HepG2 (cell line): Measurements from ENCODE around the gene CARD9. TPM values are rescaled to one million over a fixed set of nuclear protein-coding genes. Genes with fewer than 3 reads are reported as not detected.
A peak's percentile ranks its signal among the peaks of the same experiment; 100 is the strongest.

Source experiments
- AHR ChIP-seq: IDR thresholded peaks from 2 replicates; pipeline ENCODE4 v1.6.1; 2018; ENCODE audit warnings: missing genetic modification reagents, missing compliant biosample characterization
- ATF7-NPFF ChIP-seq: sonication (generic); formaldehyde crosslinking; IDR thresholded peaks from 2 replicates; pipeline ENCODE4 v1.8.1; 2023; ENCODE audit warnings: mild to moderate bottlenecking, low read depth, missing genetic modification reagents, moderate library complexity
- CEBPB ChIP-seq: IDR thresholded peaks from 2 replicates; pipeline ENCODE4 v1.6.1; 2011; ENCODE audit warnings: low read depth, low read length, improper control_type of control experiment, borderline replicate concordance
- DDIT3 ChIP-seq: sonication (generic); formaldehyde crosslinking; IDR thresholded peaks from 2 replicates; pipeline ENCODE4 v1.4.0; 2020; ENCODE audit warnings: mild to moderate bottlenecking, missing genetic modification reagents
- FOXO1 ChIP-seq: sonication (generic); formaldehyde crosslinking; IDR thresholded peaks from 2 replicates; pipeline ENCODE4 v1.4.0; 2020; ENCODE audit warnings: missing genetic modification reagents
- HNF4A ChIP-seq: sonication (generic); formaldehyde crosslinking; IDR thresholded peaks from 2 replicates; pipeline ENCODE4 v1.4.0; 2020; ENCODE audit warnings: missing genetic modification reagents
- KDM2A ChIP-seq: sonication (generic); formaldehyde crosslinking; IDR thresholded peaks from 2 replicates; pipeline ENCODE4 v1.4.0; 2020; ENCODE audit warnings: low read depth, missing genetic modification reagents, borderline replicate concordance
- NFE2L2 ChIP-seq: fragments of 150-350 bp; IDR thresholded peaks from 2 replicates; pipeline ENCODE4 v1.6.1; 2014; ENCODE audit warnings: low read length
- SMAD3 ChIP-seq: sonication (generic); formaldehyde crosslinking; IDR thresholded peaks from 2 replicates; pipeline ENCODE4 v1.4.0; 2020; ENCODE audit warnings: missing genetic modification reagents
- ZFX ChIP-seq: sonication (generic); formaldehyde crosslinking; IDR thresholded peaks from 2 replicates; pipeline ENCODE4 v1.4.0; 2020; ENCODE audit warnings: mild to moderate bottlenecking, low read depth, missing genetic modification reagents, moderate library complexity
- ZNF350 ChIP-seq: sonication (generic); formaldehyde crosslinking; IDR thresholded peaks from 2 replicates; pipeline ENCODE4 v1.4.0; 2020; ENCODE audit warnings: mild to moderate bottlenecking, low read depth, missing genetic modification reagents, borderline replicate concordance
- ZNF607 ChIP-seq: sonication (generic); formaldehyde crosslinking; IDR thresholded peaks from 2 replicates; pipeline ENCODE4 v1.5.1; 2020; ENCODE audit warnings: missing genetic modification reagents, mild to moderate bottlenecking, borderline replicate concordance
- ZNF768 ChIP-seq: sonication (generic); formaldehyde crosslinking; IDR thresholded peaks from 2 replicates; pipeline ENCODE4 v1.4.0; 2020; ENCODE audit warnings: missing genetic modification reagents
- ZNF883 ChIP-seq: sonication (generic); formaldehyde crosslinking; IDR thresholded peaks from 2 replicates; pipeline ENCODE4 v1.5.1; 2020; ENCODE audit warnings: mild to moderate bottlenecking, missing genetic modification reagents; ENCODE audit errors: not compliant biosample characterization
- polyA plus RNA-seq, 8 experiments: library from polyadenylated mRNA; depleted of rRNA in 3 of 8; stranded (reverse) in 7 of 8; unstranded in 1 of 8; fragments of >200 nt; fragmentation: Illumina TruSeq in 4 of 8; extraction: Trizol in 4 of 8; gene quantifications; 2 replicates each; pipeline versions ENCODE4 v1.2.1 to v1.2.3, GENCODE V29; 2011 to 2016; ENCODE audit warnings: low read depth in 4 of 8, missing spikeins in 1 of 8, mixed read lengths in 1 of 8; ENCODE audit not compliant: insufficient read depth in 1 of 8
- total RNA-seq, 5 experiments: library from RNA; depleted of rRNA; stranded (reverse); fragments of >200 nt; fragmentation: Illumina TruSeq; extraction: Trizol; gene quantifications; 2 replicates each; pipeline ENCODE4 v1.2.3, GENCODE V29; 2016; ENCODE audit warnings: low read depth in 1 of 5
- TF ChIP-seq, protein P1 (sequence below): sonication (generic); formaldehyde crosslinking; IDR thresholded peaks from 2 replicates; pipeline ENCODE4 v1.5.1; 2020; ENCODE audit warnings: mild to moderate bottlenecking, missing genetic modification reagents, borderline replicate concordance
- TF ChIP-seq, protein P2 (sequence below): IDR thresholded peaks from 2 replicates; pipeline ENCODE4 v1.6.1; 2016; ENCODE audit warnings: mild to moderate bottlenecking, missing biosample characterization, missing genetic modification reagents
- TF ChIP-seq, protein P3 (sequence below): sonication (generic); formaldehyde crosslinking; IDR thresholded peaks from 2 replicates; pipeline ENCODE4 v1.5.0; 2020; ENCODE audit warnings: mild to moderate bottlenecking, missing genetic modification reagents, borderline replicate concordance

Gene CARD9
- total and polyA plus RNA-seq, 2 of the 13 experiments (the other 11 are each of a cell fraction or from before 2014, with no cell fraction given), result 3.3 to 7.4 TPM

DNA sequence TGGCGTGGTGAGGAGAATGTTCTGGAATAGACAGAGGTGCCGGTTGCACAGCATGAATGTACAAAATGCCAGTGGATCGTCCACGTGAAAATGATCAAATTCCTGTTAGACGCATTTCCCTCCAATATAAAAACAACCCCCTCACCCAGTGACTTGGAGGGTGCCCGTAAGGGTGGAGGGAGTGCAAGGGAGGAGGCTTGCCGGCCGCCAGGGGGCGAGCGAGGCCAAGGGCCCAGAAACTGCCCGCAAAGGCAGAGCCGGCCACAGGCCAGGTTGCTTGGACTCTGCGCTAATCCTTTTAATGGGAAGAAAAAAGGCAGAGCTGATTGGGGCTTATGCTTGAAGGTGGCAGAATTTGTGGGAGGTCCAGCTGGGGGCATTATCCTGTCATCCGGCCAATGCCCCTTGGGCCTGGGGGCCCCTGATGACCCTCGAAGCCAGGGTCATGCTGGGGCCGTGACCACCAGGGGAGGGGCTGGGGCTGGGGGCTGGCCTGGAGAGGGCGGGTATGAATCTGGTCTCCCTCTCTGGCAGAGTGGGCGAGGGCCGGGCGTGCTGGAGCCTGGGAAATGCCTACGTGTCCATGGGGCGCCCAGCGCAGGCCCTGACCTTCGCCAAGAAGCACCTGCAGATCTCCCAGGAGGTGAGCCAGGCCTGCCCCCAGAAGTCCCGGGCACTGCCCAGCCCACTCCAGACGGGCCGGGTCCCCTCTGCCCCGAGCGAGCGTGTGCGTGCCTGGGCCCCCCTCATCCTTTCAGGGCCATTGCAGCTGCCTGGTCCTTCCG, 34.1 kb downstream of the CARD9 start (continued):
- no peak for TF ChIP-seq AHR (CRISPR knock-in tag)
- TF ChIP-seq NFE2L2, result no peak
- peak; percentile 56; the same call in 1 of the 2 replicates for TF ChIP-seq HNF4A (CRISPR knock-in tag)
- no peak for TF ChIP-seq DDIT3 (CRISPR knock-in tag)
- TF ChIP-seq FOXO1 (CRISPR knock-in tag), result no peak
- TF ChIP-seq SMAD3 (CRISPR knock-in tag), result 0 out of 2 replicates have a peak, but pooled peaks have one; percentile 36
- peak; percentile 66 for TF ChIP-seq ZFX (CRISPR knock-in tag)
- TF ChIP-seq ZNF607 (CRISPR knock-in tag), result no peak
- peak; percentile 20; the same call in 1 of the 2 replicates for TF ChIP-seq ZNF768
- TF ChIP-seq KDM2A, result peak; percentile 79; the same call in 1 of the 2 replicates
- no peak for TF ChIP-seq ATF7-NPFF (CRISPR knock-in tag)
- TF ChIP-seq, protein P1, sequence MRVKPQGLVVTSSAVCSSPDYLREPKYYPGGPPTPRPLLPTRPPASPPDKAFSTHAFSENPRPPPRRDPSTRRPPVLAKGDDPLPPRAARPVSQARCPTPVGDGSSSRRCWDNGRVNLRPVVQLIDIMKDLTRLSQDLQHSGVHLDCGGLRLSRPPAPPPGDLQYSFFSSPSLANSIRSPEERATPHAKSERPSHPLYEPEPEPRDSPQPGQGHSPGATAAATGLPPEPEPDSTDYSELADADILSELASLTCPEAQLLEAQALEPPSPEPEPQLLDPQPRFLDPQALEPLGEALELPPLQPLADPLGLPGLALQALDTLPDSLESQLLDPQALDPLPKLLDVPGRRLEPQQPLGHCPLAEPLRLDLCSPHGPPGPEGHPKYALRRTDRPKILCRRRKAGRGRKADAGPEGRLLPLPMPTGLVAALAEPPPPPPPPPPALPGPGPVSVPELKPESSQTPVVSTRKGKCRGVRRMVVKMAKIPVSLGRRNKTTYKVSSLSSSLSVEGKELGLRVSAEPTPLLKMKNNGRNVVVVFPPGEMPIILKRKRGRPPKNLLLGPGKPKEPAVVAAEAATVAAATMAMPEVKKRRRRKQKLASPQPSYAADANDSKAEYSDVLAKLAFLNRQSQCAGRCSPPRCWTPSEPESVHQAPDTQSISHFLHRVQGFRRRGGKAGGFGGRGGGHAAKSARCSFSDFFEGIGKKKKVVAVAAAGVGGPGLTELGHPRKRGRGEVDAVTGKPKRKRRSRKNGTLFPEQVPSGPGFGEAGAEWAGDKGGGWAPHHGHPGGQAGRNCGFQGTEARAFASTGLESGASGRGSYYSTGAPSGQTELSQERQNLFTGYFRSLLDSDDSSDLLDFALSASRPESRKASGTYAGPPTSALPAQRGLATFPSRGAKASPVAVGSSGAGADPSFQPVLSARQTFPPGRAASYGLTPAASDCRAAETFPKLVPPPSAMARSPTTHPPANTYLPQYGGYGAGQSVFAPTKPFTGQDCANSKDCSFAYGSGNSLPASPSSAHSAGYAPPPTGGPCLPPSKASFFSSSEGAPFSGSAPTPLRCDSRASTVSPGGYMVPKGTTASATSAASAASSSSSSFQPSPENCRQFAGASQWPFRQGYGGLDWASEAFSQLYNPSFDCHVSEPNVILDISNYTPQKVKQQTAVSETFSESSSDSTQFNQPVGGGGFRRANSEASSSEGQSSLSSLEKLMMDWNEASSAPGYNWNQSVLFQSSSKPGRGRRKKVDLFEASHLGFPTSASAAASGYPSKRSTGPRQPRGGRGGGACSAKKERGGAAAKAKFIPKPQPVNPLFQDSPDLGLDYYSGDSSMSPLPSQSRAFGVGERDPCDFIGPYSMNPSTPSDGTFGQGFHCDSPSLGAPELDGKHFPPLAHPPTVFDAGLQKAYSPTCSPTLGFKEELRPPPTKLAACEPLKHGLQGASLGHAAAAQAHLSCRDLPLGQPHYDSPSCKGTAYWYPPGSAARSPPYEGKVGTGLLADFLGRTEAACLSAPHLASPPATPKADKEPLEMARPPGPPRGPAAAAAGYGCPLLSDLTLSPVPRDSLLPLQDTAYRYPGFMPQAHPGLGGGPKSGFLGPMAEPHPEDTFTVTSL (CRISPR knock-in tag), result no peak
- TF ChIP-seq, protein P2, sequence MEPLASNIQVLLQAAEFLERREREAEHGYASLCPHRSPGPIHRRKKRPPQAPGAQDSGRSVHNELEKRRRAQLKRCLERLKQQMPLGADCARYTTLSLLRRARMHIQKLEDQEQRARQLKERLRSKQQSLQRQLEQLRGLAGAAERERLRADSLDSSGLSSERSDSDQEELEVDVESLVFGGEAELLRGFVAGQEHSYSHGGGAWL (CRISPR knock-in tag), result no peak
- TF ChIP-seq, protein P3, sequence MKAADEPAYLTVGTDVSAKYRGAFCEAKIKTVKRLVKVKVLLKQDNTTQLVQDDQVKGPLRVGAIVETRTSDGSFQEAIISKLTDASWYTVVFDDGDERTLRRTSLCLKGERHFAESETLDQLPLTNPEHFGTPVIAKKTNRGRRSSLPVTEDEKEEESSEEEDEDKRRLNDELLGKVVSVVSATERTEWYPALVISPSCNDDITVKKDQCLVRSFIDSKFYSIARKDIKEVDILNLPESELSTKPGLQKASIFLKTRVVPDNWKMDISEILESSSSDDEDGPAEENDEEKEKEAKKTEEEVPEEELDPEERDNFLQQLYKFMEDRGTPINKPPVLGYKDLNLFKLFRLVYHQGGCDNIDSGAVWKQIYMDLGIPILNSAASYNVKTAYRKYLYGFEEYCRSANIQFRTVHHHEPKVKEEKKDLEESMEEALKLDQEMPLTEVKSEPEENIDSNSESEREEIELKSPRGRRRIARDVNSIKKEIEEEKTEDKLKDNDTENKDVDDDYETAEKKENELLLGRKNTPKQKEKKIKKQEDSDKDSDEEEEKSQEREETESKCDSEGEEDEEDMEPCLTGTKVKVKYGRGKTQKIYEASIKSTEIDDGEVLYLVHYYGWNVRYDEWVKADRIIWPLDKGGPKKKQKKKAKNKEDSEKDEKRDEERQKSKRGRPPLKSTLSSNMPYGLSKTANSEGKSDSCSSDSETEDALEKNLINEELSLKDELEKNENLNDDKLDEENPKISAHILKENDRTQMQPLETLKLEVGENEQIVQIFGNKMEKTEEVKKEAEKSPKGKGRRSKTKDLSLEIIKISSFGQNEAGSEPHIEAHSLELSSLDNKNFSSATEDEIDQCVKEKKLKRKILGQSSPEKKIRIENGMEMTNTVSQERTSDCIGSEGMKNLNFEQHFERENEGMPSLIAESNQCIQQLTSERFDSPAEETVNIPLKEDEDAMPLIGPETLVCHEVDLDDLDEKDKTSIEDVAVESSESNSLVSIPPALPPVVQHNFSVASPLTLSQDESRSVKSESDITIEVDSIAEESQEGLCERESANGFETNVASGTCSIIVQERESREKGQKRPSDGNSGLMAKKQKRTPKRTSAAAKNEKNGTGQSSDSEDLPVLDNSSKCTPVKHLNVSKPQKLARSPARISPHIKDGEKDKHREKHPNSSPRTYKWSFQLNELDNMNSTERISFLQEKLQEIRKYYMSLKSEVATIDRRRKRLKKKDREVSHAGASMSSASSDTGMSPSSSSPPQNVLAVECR, result peak; percentile 53; the same call in 1 of the 2 replicates
- TF ChIP-seq ZNF883 (CRISPR knock-in tag), result peak; percentile 35
- TF ChIP-seq ZNF350 (CRISPR knock-in tag), result no peak
- no peak for TF ChIP-seq CEBPB
